SK-N-MC (cell line): ENCODE measurements around the gene EPHB4.

Experiments used
- EZH2 ChIP-seq: fragments of 200-600 bp; sonication (generic); IDR thresholded peaks from one replicate; pipeline ENCODE4 v1.6.1; 2017; ENCODE audit warnings: antibody characterized with exemption
- FOXP2 ChIP-seq: optimal IDR thresholded peaks from 2 replicates; pipeline ENCODE3; 2011; ENCODE audit warnings: mild to moderate bottlenecking, moderate library complexity; ENCODE audit not compliant: insufficient read depth; ENCODE audit errors: extremely low read length, control extremely low read depth
- POLR2AphosphoS5 ChIP-seq: IDR thresholded peaks from 2 replicates; pipeline ENCODE4 v1.6.1; 2012; ENCODE audit warnings: mild to moderate bottlenecking, low read depth, low read length, borderline replicate concordance

DNA sequence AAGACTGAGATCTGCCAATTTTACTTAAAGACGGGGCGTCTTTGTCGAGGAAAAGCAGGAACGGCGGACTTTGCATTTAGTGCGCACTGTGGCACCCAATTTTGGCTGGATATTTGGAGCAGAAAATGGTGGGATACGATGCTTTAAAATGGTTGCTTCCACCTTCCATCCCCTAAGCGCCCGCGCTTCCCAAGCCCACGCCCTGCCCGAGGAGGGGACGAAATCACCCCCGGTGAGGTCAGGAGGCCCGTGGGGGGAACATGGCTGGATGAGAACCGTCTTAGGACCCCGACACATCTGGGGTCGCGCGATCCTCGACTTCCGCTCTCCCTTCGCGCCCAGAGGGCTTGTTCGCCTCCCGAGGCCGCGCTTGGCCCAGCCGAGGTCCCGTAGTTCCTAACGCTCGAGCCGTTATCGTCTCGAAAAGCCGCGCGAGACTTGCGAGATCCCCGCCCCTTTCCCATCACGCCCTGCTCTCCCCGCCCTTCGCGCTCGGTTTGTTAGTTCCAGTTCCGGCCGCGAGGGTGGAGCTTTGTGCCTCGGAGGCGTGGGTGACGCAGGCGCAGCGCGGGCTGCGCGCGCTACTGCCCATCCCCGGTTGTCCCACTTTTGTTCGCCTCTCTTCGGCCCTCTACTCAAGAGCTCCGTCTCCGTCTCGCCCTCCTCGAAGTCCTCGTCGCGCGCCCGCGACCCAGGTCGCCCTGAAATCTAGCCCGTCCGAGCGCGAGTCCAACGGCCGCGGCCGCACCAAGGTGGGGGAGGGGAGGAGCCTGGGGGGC lies 47.4 kb upstream of the EPHB4 start, which contains the start of gene SRRT:
- no peak for TF ChIP-seq EZH2
- TF ChIP-seq POLR2AphosphoS5: peak; percentile 93
- TF ChIP-seq FOXP2: no peak
